ENCODE measurements around the gene UPK1B.
"Not testable (repeated sequence)": the region's sequence is repeated elsewhere in the genome, so short reads cannot be mapped to it uniquely, and the experiment has no call there.

UPK1B gene

GRCh38 chr3:119173325-119173724 is at the start of gene UPK1B:
TSS of gene UPK1B (plus strand) at chr3:119173598. CDS start at chr3:119186742, 13,144 bp downstream.
- no peak for DNase-seq

- no peak for DNase-seq
These were observed 48.1 kb upstream of the UPK1B start for GRCh38 chr3:119125342-119125741.

- DNase-seq, result no peak
These were observed 47.5 kb upstream of the UPK1B start for GRCh38 chr3:119125742-119126504.

- not testable (repeated sequence) for DNase-seq
These were observed 43.1 kb upstream of the UPK1B start for GRCh38 chr3:119130291-119130690.

- DNase-seq, result not testable (repeated sequence)
These were observed 41.1 kb upstream of the UPK1B start for GRCh38 chr3:119132291-119132690.

GRCh38 chr3:119139360-119139759 is 34.0 kb upstream of the UPK1B start:
- DNase-seq, result not testable (repeated sequence)

GRCh38 chr3:119140466-119140865 is 32.9 kb upstream of the UPK1B start:
- DNase-seq, result no peak

GRCh38 chr3:119145128-119145499 is 28.3 kb upstream of the UPK1B start:
- no peak for DNase-seq

- peak; percentile 22 for DNase-seq
These were observed 27.8 kb upstream of the UPK1B start, which contains the start of gene TEX55 for GRCh38 chr3:119145500-119146167. TSS of gene TEX55 (plus strand) at chr3:119146165. CDS start at chr3:119146190, 25 bp downstream.

GRCh38 chr3:119146578-119147375 is 26.6 kb upstream of the UPK1B start:
- no peak for DNase-seq

GRCh38 chr3:119147494-119147893 is 25.9 kb upstream of the UPK1B start:
- no peak for DNase-seq

GRCh38 chr3:119148493-119149180 is 24.8 kb upstream of the UPK1B start:
- DNase-seq, result no peak

- DNase-seq, result no peak
These were observed 23.9 kb upstream of the UPK1B start for GRCh38 chr3:119149484-119149883.

- no peak for DNase-seq
These were observed 16.5 kb upstream of the UPK1B start for GRCh38 chr3:119156868-119157267.

GRCh38 chr3:119157971-119158370 is 15.4 kb upstream of the UPK1B start:
- no peak for DNase-seq

GRCh38 chr3:119160361-119160760 is 13.0 kb upstream of the UPK1B start:
- DNase-seq, result no peak

GRCh38 chr3:119160815-119161214 is 12.6 kb upstream of the UPK1B start:
- no peak for DNase-seq

GRCh38 chr3:119161240-119161639 is 12.2 kb upstream of the UPK1B start:
- no peak for DNase-seq

GRCh38 chr3:119164745-119165144 is 8.7 kb upstream of the UPK1B start:
- DNase-seq, result not testable (repeated sequence)

- DNase-seq, result no peak
These were observed 2.6 kb upstream of the UPK1B start for GRCh38 chr3:119170821-119171220.

- no peak for DNase-seq
These were observed 2.7 kb downstream of the UPK1B start for GRCh38 chr3:119175872-119176756.

- DNase-seq, result no peak
These were observed 3.4 kb downstream of the UPK1B start for GRCh38 chr3:119176778-119177177.

Measured in 8988T (cell line).